ENCODE data around the gene SCML1. TPM values are rescaled to one million over a fixed set of nuclear protein-coding genes. Genes with fewer than 3 reads are reported as not detected.

Gene SCML1
- total RNA-seq, 1 experiment from 2014 or later: 1.6 TPM

GRCh38 chrX:17705211-17705610 is 32.1 kb upstream of the SCML1 start:
- H3K27ac ChIP-seq (ENCODE audit: insufficient read length, low read depth, low read length): no peak overlapping the region
- H3K18ac ChIP-seq (ENCODE audit: insufficient read length, low read depth, low read length): no peak overlapping the region
- H2BK120ac ChIP-seq (ENCODE audit: low read depth, low read length, poor library complexity, severe bottlenecking): no peak overlapping the region
- H3T11ph ChIP-seq (ENCODE audit: low read length): no peak overlapping the region
- no peak overlapping the region for H2BK12ac ChIP-seq (ENCODE audit: insufficient read length, low read depth, low read length)
- no peak overlapping the region for H2AFZ ChIP-seq (ENCODE audit: low read length)
- Mint-ChIP-seq H3K4me3 (no peak overlapping the region), H3K27me3 (ENCODE audit: low read depth) (peaks cover 3% of the 10 kb centered on the region), H3K27ac (no peak overlapping the region), H3K9me3 (no peaks in the 10 kb centered on the region), H3K36me3 (ENCODE audit: insufficient read depth in 1 of 3, low read depth in 3 of 3) (no peaks in the 10 kb centered on the region; a peak in 2 of 7 replicates), H3K4me1 (no peaks in the 10 kb centered on the region)
- H2BK15ac ChIP-seq (ENCODE audit: low read depth, low read length): no peak overlapping the region
- H3K56ac ChIP-seq (ENCODE audit: insufficient read length, low read depth, low read length): no peak overlapping the region
- H4K20me1 ChIP-seq (ENCODE audit: control insufficient read depth, insufficient read depth, insufficient read length): no peaks in the 10 kb centered on the region
- H3K14ac ChIP-seq (ENCODE audit: insufficient read depth, low read length): no peak overlapping the region
- H4K8ac ChIP-seq (replicated peaks; ENCODE audit: insufficient read length, low read depth, low read length): no peak overlapping the region
- no peaks in the 10 kb centered on the region for H3K4me1 ChIP-seq (ENCODE audit: insufficient read depth, low read length)
- no peak overlapping the region for H2AK5ac ChIP-seq (ENCODE audit: insufficient read length, low read length)
- no peak overlapping the region for H4K5ac ChIP-seq (ENCODE audit: insufficient read length, low read depth, low read length)
- no peak overlapping the region for H3K23ac ChIP-seq (ENCODE audit: insufficient read length, low read depth, low read length)
- no peak for DNase-seq
- TF ChIP-seq CTCF (conservative IDR thresholded peaks at IDR 0.05): no peak
- H3K79me1 ChIP-seq (ENCODE audit: insufficient read depth, low read depth, low read length, poor library complexity, severe bottlenecking): no peaks in the 10 kb centered on the region
- H3K9ac ChIP-seq (ENCODE audit: extremely low read depth, insufficient read length, low read length): no peak overlapping the region
- H3K9me3 ChIP-seq (ENCODE audit: control insufficient read depth, low read depth, low read length): no peaks in the 10 kb centered on the region
- WGBS (ENCODE audit: extremely low coverage, insufficient read length, low lambda C conversion rate): no CpG with 5 or more reads among the region's 2 CpGs
- H3K79me2 ChIP-seq (ENCODE audit: insufficient read depth, low read length): no peaks in the 10 kb centered on the region
- no peak overlapping the region for H3K4ac ChIP-seq (ENCODE audit: low read depth, low read length)
- no peaks in the 10 kb centered on the region for H3K23me2 ChIP-seq (ENCODE audit: insufficient read length, low read depth, low read length, poor library complexity, severe bottlenecking)
- H3K4me2 ChIP-seq (ENCODE audit: insufficient read depth, insufficient read length, low read length): no peak overlapping the region
- no peak overlapping the region for H2BK5ac ChIP-seq (ENCODE audit: insufficient read length, low read length)
- no peak overlapping the region for H4K91ac ChIP-seq (ENCODE audit: insufficient read length, low read depth, low read length)
- H3K27me3 ChIP-seq (ENCODE audit: insufficient read depth, low read length): no peaks in the 10 kb centered on the region
- H2BK20ac ChIP-seq (ENCODE audit: low read depth, low read length, poor library complexity, severe bottlenecking): no peak overlapping the region
